ENCODE results near the gene UGT1A10. TPM values are rescaled to one million over a fixed set of nuclear protein-coding genes. Genes with fewer than 3 reads are reported as not detected.

The UGT1A10 gene
- total and polyA plus RNA-seq, 2 of the 13 experiments (the other 11 are each of a cell fraction or from before 2014, with no cell fraction given): not detected

DNA sequence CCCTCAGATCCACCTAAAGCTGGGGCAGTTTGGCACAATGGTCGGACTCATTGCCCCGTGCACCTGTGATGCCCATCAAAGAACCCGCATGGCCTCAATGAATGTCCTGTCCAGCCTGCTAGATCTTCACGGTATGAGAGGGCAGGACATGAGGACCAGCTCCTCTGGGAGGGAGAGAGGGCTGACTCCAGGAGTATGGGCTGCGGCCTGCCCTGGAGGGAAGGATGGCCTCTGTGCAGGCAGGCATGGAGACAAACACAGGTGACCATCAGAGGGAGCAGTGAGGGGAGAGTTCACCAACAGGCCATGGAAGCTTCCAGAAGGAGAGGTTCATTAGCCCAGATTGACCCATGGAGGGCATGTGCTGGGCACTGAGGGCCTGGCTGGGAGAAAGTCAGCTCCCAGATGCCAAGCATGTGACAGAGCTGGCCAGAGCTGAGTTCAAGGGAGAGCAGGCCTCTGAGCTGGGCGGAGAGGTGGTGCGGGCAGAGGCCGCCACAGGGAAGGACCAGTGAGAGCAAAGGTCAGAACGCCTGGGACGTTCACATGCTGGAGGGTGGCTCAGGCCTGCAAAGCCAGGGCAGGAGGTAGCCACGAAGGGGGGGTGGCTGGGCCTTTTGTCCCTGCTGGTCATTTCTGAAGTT lies 181.9 kb downstream of the UGT1A10 start (continued):
- TF ChIP-seq, protein P1, sequence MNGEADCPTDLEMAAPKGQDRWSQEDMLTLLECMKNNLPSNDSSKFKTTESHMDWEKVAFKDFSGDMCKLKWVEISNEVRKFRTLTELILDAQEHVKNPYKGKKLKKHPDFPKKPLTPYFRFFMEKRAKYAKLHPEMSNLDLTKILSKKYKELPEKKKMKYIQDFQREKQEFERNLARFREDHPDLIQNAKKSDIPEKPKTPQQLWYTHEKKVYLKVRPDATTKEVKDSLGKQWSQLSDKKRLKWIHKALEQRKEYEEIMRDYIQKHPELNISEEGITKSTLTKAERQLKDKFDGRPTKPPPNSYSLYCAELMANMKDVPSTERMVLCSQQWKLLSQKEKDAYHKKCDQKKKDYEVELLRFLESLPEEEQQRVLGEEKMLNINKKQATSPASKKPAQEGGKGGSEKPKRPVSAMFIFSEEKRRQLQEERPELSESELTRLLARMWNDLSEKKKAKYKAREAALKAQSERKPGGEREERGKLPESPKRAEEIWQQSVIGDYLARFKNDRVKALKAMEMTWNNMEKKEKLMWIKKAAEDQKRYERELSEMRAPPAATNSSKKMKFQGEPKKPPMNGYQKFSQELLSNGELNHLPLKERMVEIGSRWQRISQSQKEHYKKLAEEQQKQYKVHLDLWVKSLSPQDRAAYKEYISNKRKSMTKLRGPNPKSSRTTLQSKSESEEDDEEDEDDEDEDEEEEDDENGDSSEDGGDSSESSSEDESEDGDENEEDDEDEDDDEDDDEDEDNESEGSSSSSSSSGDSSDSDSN (CRISPR knock-in tag; IDR thresholded peaks at IDR 0.05): 0 out of 2 replicates have a peak, but pooled peaks have one; percentile 16
- TF ChIP-seq NR2F6 (IDR thresholded peaks at IDR 0.05) (no peak), NR2F6 (CRISPR knock-in tag; IDR thresholded peaks at IDR 0.05) (0 out of 2 replicates have a peak, but pooled peaks have one; percentile 9), ZNF496 (CRISPR knock-in tag; IDR thresholded peaks at IDR 0.05; ENCODE audit: insufficient replicate concordance) (no peak), GTF2F1 (IDR thresholded peaks at IDR 0.05; ENCODE audit: low read length) (no peak), GATAD2A (CRISPR knock-in tag; IDR thresholded peaks at IDR 0.05) (no peak), ZFX (CRISPR knock-in tag; IDR thresholded peaks at IDR 0.05; ENCODE audit: low read depth) (peak; percentile 68), ZMYM2 (CRISPR knock-in tag; IDR thresholded peaks at IDR 0.05) (peak; percentile 66; the same call in 1 of the 2 replicates)
- TF ChIP-seq, protein P2, sequence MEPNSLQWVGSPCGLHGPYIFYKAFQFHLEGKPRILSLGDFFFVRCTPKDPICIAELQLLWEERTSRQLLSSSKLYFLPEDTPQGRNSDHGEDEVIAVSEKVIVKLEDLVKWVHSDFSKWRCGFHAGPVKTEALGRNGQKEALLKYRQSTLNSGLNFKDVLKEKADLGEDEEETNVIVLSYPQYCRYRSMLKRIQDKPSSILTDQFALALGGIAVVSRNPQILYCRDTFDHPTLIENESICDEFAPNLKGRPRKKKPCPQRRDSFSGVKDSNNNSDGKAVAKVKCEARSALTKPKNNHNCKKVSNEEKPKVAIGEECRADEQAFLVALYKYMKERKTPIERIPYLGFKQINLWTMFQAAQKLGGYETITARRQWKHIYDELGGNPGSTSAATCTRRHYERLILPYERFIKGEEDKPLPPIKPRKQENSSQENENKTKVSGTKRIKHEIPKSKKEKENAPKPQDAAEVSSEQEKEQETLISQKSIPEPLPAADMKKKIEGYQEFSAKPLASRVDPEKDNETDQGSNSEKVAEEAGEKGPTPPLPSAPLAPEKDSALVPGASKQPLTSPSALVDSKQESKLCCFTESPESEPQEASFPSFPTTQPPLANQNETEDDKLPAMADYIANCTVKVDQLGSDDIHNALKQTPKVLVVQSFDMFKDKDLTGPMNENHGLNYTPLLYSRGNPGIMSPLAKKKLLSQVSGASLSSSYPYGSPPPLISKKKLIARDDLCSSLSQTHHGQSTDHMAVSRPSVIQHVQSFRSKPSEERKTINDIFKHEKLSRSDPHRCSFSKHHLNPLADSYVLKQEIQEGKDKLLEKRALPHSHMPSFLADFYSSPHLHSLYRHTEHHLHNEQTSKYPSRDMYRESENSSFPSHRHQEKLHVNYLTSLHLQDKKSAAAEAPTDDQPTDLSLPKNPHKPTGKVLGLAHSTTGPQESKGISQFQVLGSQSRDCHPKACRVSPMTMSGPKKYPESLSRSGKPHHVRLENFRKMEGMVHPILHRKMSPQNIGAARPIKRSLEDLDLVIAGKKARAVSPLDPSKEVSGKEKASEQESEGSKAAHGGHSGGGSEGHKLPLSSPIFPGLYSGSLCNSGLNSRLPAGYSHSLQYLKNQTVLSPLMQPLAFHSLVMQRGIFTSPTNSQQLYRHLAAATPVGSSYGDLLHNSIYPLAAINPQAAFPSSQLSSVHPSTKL (CRISPR knock-in tag; IDR thresholded peaks at IDR 0.05): 0 out of 2 replicates have a peak, but pooled peaks have one; percentile 14
- TF ChIP-seq, protein P3, sequence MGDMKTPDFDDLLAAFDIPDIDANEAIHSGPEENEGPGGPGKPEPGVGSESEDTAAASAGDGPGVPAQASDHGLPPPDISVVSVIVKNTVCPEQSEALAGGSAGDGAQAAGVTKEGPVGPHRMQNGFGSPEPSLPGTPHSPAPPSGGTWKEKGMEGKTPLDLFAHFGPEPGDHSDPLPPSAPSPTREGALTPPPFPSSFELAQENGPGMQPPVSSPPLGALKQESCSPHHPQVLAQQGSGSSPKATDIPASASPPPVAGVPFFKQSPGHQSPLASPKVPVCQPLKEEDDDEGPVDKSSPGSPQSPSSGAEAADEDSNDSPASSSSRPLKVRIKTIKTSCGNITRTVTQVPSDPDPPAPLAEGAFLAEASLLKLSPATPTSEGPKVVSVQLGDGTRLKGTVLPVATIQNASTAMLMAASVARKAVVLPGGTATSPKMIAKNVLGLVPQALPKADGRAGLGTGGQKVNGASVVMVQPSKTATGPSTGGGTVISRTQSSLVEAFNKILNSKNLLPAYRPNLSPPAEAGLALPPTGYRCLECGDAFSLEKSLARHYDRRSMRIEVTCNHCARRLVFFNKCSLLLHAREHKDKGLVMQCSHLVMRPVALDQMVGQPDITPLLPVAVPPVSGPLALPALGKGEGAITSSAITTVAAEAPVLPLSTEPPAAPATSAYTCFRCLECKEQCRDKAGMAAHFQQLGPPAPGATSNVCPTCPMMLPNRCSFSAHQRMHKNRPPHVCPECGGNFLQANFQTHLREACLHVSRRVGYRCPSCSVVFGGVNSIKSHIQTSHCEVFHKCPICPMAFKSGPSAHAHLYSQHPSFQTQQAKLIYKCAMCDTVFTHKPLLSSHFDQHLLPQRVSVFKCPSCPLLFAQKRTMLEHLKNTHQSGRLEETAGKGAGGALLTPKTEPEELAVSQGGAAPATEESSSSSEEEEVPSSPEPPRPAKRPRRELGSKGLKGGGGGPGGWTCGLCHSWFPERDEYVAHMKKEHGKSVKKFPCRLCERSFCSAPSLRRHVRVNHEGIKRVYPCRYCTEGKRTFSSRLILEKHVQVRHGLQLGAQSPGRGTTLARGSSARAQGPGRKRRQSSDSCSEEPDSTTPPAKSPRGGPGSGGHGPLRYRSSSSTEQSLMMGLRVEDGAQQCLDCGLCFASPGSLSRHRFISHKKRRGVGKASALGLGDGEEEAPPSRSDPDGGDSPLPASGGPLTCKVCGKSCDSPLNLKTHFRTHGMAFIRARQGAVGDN (CRISPR knock-in tag; IDR thresholded peaks at IDR 0.05): peak; percentile 79
- TF ChIP-seq, protein P4, sequence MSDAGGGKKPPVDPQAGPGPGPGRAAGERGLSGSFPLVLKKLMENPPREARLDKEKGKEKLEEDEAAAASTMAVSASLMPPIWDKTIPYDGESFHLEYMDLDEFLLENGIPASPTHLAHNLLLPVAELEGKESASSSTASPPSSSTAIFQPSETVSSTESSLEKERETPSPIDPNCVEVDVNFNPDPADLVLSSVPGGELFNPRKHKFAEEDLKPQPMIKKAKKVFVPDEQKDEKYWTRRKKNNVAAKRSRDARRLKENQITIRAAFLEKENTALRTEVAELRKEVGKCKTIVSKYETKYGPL (CRISPR knock-in tag; IDR thresholded peaks at IDR 0.05): no peak
